ENCODE measurements around the gene PPM1L. TPM values are rescaled to one million over a fixed set of nuclear protein-coding genes. Genes with fewer than 3 reads are reported as not detected.
A peak's percentile ranks its signal among the peaks of the same experiment; 100 is the strongest.
"Not testable (repeated sequence)": the region's sequence is repeated elsewhere in the genome, so short reads cannot be mapped to it uniquely, and the experiment has no call there.

Gene PPM1L
- total and polyA plus RNA-seq, 5 donors from 2014 or later: 0.28 to 1.9 (median 0.81) TPM

- H3K4me1 Mint-ChIP-seq: peaks cover 0 to 3% (median 0%) of the 10 kb centered on the region in 4 donors
- H3K9me3 Mint-ChIP-seq: peaks cover 0 to 4% (median 0%) of the 10 kb centered on the region in 7 donors
- H3K27ac Mint-ChIP-seq: no peak overlapping the region
- H3K4me3 Mint-ChIP-seq: no peak overlapping the region
- ATAC-seq (ENCODE audit: low read depth in 2 of 2): no peak
- H3K4me1 ChIP-seq (ENCODE audit: control insufficient read depth, insufficient read depth, low read length, poor library complexity, severe bottlenecking): no peaks in the 10 kb centered on the region
- no peak overlapping the region for H3K4me3 ChIP-seq (ENCODE audit: low read depth, low read length)
- no peaks in the 10 kb centered on the region for H3K27me3 ChIP-seq (ENCODE audit: control insufficient read depth, insufficient read depth, low read length)
- H3K9me3 ChIP-seq (ENCODE audit: control insufficient read depth in 2 of 2, low read length in 2 of 2): no peaks in the 10 kb centered on the region
- H3K36me3 ChIP-seq (ENCODE audit: control insufficient read depth, insufficient read depth, low read length): no peaks in the 10 kb centered on the region
- H3K27ac ChIP-seq (ENCODE audit: insufficient read depth, low read length, poor library complexity, severe bottlenecking): no peak overlapping the region
- no peaks in the 10 kb centered on the region for H3K36me3 Mint-ChIP-seq
- H3K27me3 Mint-ChIP-seq: no peaks in the 10 kb centered on the region
- no peak for DNase-seq
Observed at GRCh38 chr3:160990446-160990845, 234.4 kb downstream of the PPM1L start.

GRCh38 chr3:160992712-160993111 lies 236.7 kb downstream of the PPM1L start:
- no peaks in the 10 kb centered on the region for H3K9me3 ChIP-seq (ENCODE audit: control insufficient read depth in 2 of 2, low read length in 2 of 2)

GRCh38 chr3:160996811-160997210 lies 240.8 kb downstream of the PPM1L start:
- H3K4me3 ChIP-seq (ENCODE audit: low read depth, low read length): no peak overlapping the region
- no peak overlapping the region for H3K4me3 Mint-ChIP-seq

More at GRCh38 chr3:160992712-160993111, 236.7 kb downstream of the PPM1L start:
- H3K9me3 Mint-ChIP-seq: peaks cover 0 to 4% (median 1%) of the 10 kb centered on the region in 7 donors
- no peak overlapping the region for H3K4me3 Mint-ChIP-seq
- Histone ChIP-seq H3K36me3 (ENCODE audit: control insufficient read depth, insufficient read depth, low read length) (no peaks in the 10 kb centered on the region), H3K27ac (ENCODE audit: insufficient read depth, low read length, poor library complexity, severe bottlenecking) (no peak overlapping the region), H3K4me3 (ENCODE audit: low read depth, low read length) (no peak overlapping the region), H3K4me1 (ENCODE audit: control insufficient read depth, insufficient read depth, low read length, poor library complexity, severe bottlenecking) (no peaks in the 10 kb centered on the region), H3K27me3 (ENCODE audit: control insufficient read depth, insufficient read depth, low read length) (no peaks in the 10 kb centered on the region)
- ATAC-seq (ENCODE audit: low read depth in 2 of 2) (no peak), DNase-seq (no peak)
- no peaks in the 10 kb centered on the region for H3K36me3 Mint-ChIP-seq
- peaks cover 0 to 3% (median 0%) of the 10 kb centered on the region in 4 donors for H3K4me1 Mint-ChIP-seq
- H3K27me3 Mint-ChIP-seq: no peaks in the 10 kb centered on the region
- H3K27ac Mint-ChIP-seq: no peak overlapping the region

GRCh38 chr3:160998581-160998980 lies 242.6 kb downstream of the PPM1L start:
- no peak overlapping the region for H3K27ac Mint-ChIP-seq
- peaks cover 0 to 6% (median 1%) of the 10 kb centered on the region in 7 donors for H3K9me3 Mint-ChIP-seq
- no peaks in the 10 kb centered on the region for H3K36me3 ChIP-seq (ENCODE audit: control insufficient read depth, insufficient read depth, low read length)
- H3K27me3 Mint-ChIP-seq: no peaks in the 10 kb centered on the region
- no peaks in the 10 kb centered on the region for H3K4me1 ChIP-seq (ENCODE audit: control insufficient read depth, insufficient read depth, low read length, poor library complexity, severe bottlenecking)
- H3K27me3 ChIP-seq (ENCODE audit: control insufficient read depth, insufficient read depth, low read length): no peaks in the 10 kb centered on the region
- H3K4me1 Mint-ChIP-seq: no peaks in the 10 kb centered on the region
- H3K36me3 Mint-ChIP-seq: no peaks in the 10 kb centered on the region
- H3K27ac ChIP-seq (ENCODE audit: insufficient read depth, low read length, poor library complexity, severe bottlenecking): no peak overlapping the region
- no peak for DNase-seq
- H3K9me3 ChIP-seq (ENCODE audit: control insufficient read depth in 2 of 2, low read length in 2 of 2): no peaks in the 10 kb centered on the region
- H3K4me3 ChIP-seq (ENCODE audit: low read depth, low read length): no peak overlapping the region
- no peak for ATAC-seq (ENCODE audit: low read depth in 2 of 2)
- H3K4me3 Mint-ChIP-seq: no peak overlapping the region

More at GRCh38 chr3:160996811-160997210, 240.8 kb downstream of the PPM1L start:
- Mint-ChIP-seq H3K27ac (peak overlapping the region in 1 of 3 donors; percentile 87), H3K9me3 (peaks cover 0 to 6% (median 2%) of the 10 kb centered on the region in 7 donors), H3K27me3 (no peaks in the 10 kb centered on the region), H3K36me3 (no peaks in the 10 kb centered on the region), H3K4me1 (no peaks in the 10 kb centered on the region)
- ATAC-seq (ENCODE audit: low read depth in 2 of 2): no peak
- DNase-seq: no peak
- Histone ChIP-seq H3K4me1 (ENCODE audit: control insufficient read depth, insufficient read depth, low read length, poor library complexity, severe bottlenecking) (no peaks in the 10 kb centered on the region), H3K27ac (ENCODE audit: insufficient read depth, low read length, poor library complexity, severe bottlenecking) (no peak overlapping the region), H3K27me3 (ENCODE audit: control insufficient read depth, insufficient read depth, low read length) (no peaks in the 10 kb centered on the region), H3K9me3 (ENCODE audit: control insufficient read depth in 2 of 2, low read length in 2 of 2) (no peaks in the 10 kb centered on the region), H3K36me3 (ENCODE audit: control insufficient read depth, insufficient read depth, low read length) (no peaks in the 10 kb centered on the region)

DNA sequence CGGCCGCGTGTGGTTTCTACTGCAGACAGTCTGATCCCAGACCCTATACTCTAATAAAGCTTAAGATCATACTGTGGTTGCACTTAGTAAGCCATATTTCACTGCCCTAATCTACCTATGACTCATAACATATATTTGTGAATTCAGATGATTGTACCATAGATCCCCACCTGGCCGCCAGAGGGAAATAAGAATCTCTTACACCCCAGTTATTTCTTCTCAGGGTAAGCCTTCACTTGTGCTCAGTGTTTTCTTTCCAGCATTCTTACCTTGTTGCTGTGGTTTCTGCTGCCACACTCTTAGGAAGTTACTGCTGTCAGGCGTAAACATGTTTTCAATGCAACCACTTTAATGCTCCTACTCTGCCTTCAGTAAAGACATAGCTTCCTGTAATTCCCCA lies 243.2 kb downstream of the PPM1L start:
- Mint-ChIP-seq H3K27ac (no peak overlapping the region), H3K36me3 (no peaks in the 10 kb centered on the region)
- no peak for ATAC-seq (ENCODE audit: low read depth in 2 of 2)

DNA sequence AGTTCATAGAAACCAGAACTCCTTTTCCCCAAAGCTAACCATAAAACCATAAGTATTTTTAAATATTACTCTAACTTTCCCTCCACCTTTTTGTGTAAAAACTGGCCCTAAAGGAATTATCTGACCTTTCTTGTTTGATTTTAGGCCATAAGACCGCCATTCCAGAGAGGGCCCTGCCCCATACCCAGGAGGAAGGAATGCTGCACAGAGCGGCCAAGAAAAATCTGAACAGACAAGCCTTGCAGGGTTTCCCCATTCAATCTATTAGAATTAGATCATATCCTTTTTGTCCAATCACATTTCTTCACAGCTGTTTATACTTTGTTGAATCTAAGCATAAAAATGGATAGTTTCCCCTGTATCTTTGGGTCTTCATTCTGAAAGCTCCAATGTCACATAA lies 252.1 kb downstream of the PPM1L start:
- Mint-ChIP-seq H3K27ac (peak overlapping the region in 1 of 3 donors; percentile 5), H3K4me3 (no peak overlapping the region), H3K9me3 (peaks cover 1 to 14% (median 7%) of the 10 kb centered on the region in 7 donors), H3K27me3 (no peaks in the 10 kb centered on the region), H3K4me1 (no peaks in the 10 kb centered on the region), H3K36me3 (no peaks in the 10 kb centered on the region)
- H3K4me3 ChIP-seq (ENCODE audit: low read depth, low read length): no peak overlapping the region
- H3K27ac ChIP-seq (ENCODE audit: insufficient read depth, low read length, poor library complexity, severe bottlenecking): no peak overlapping the region
- H3K4me1 ChIP-seq (ENCODE audit: control insufficient read depth, insufficient read depth, low read length, poor library complexity, severe bottlenecking): no peaks in the 10 kb centered on the region
- ATAC-seq (ENCODE audit: low read depth in 2 of 2) (no peak), DNase-seq (no peak)
- no peaks in the 10 kb centered on the region for H3K36me3 ChIP-seq (ENCODE audit: control insufficient read depth, insufficient read depth, low read length)
- no peaks in the 10 kb centered on the region for H3K27me3 ChIP-seq (ENCODE audit: control insufficient read depth, insufficient read depth, low read length)
- no peaks in the 10 kb centered on the region for H3K9me3 ChIP-seq (ENCODE audit: control insufficient read depth in 2 of 2, low read length in 2 of 2)

More for the DNA sequence above, 243.2 kb downstream of the PPM1L start:
- Mint-ChIP-seq H3K27me3 (no peaks in the 10 kb centered on the region), H3K9me3 (peaks cover 0 to 6% (median 1%) of the 10 kb centered on the region in 7 donors), H3K4me3 (no peak overlapping the region), H3K4me1 (no peaks in the 10 kb centered on the region)
- no peak overlapping the region for H3K4me3 ChIP-seq (ENCODE audit: low read depth, low read length)
- no peak overlapping the region for H3K27ac ChIP-seq (ENCODE audit: insufficient read depth, low read length, poor library complexity, severe bottlenecking)
- H3K4me1 ChIP-seq (ENCODE audit: control insufficient read depth, insufficient read depth, low read length, poor library complexity, severe bottlenecking): no peaks in the 10 kb centered on the region
- H3K9me3 ChIP-seq (ENCODE audit: control insufficient read depth in 2 of 2, low read length in 2 of 2): no peaks in the 10 kb centered on the region
- no peaks in the 10 kb centered on the region for H3K36me3 ChIP-seq (ENCODE audit: control insufficient read depth, insufficient read depth, low read length)
- peak in 1 of 3 donors; percentile 1 for DNase-seq
- H3K27me3 ChIP-seq (ENCODE audit: control insufficient read depth, insufficient read depth, low read length): no peaks in the 10 kb centered on the region

DNA sequence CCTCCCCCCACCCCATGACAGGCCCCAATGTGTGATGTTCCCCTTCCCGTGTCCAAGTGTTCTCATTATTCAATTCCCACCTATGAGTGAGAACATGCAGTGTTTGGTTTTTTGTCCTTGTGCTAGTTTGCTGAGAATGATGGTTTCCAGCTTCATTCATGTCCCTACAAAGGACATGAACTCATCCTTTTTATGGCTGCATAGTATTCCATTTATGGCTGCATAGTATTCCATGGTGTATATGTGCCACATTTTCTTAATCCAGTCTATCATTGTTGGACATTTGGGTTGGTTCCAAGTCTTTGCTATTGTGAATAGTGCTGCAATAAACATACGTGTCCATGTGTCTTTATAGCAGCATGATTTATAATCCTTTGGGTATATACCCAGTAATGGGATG lies 254.1 kb downstream of the PPM1L start:
- not testable (repeated sequence) for DNase-seq; H3K4me1 Mint-ChIP-seq; H3K27me3 ChIP-seq (ENCODE audit: control insufficient read depth, insufficient read depth, low read length); ATAC-seq (ENCODE audit: low read depth in 2 of 2); H3K4me3 ChIP-seq (ENCODE audit: low read depth, low read length); H3K36me3 ChIP-seq (ENCODE audit: control insufficient read depth, insufficient read depth, low read length); H3K27me3 Mint-ChIP-seq; H3K27ac ChIP-seq (ENCODE audit: insufficient read depth, low read length, poor library complexity, severe bottlenecking); H3K4me3 Mint-ChIP-seq; H3K9me3 ChIP-seq (ENCODE audit: control insufficient read depth in 2 of 2, low read length in 2 of 2); H3K4me1 ChIP-seq (ENCODE audit: control insufficient read depth, insufficient read depth, low read length, poor library complexity, severe bottlenecking); H3K27ac Mint-ChIP-seq; H3K36me3 Mint-ChIP-seq
- peaks cover 1 to 14% (median 7%) of the 10 kb centered on the region in 7 donors for H3K9me3 Mint-ChIP-seq

Data from CD4-positive, CD25-positive, alpha-beta regulatory T cell (primary cell).